ENCODE results near the gene ZNF181.

Gene ZNF181

GRCh38 chr19:34759218-34759917 is 25.3 kb downstream of the ZNF181 start:
- DNase-seq (ENCODE audit: low read depth): no peak

GRCh38 chr19:34766386-34766785 is 32.3 kb downstream of the ZNF181 start:
- no peak for DNase-seq (ENCODE audit: low read depth)

GRCh38 chr19:34767951-34768350 is 33.9 kb downstream of the ZNF181 start:
- no peak for DNase-seq (ENCODE audit: low read depth)

GRCh38 chr19:34772697-34773554 is 38.9 kb downstream of the ZNF181 start, which contains the start of gene ZNF599:
Gene ZNF599, minus strand, starts transcription at chr19:34773215. Its CDS starts 374 bp downstream, at chr19:34772841.
- DNase-seq (ENCODE audit: low read depth): peak; percentile 88

- DNase-seq (ENCODE audit: low read depth): no peak
Measured at GRCh38 chr19:34773555-34773864, 39.5 kb downstream of the ZNF181 start.

GRCh38 chr19:34774857-34775256 is 40.8 kb downstream of the ZNF181 start:
- DNase-seq (ENCODE audit: low read depth): no peak

- DNase-seq (ENCODE audit: low read depth): no peak
Measured at GRCh38 chr19:34778342-34778741, 44.3 kb downstream of the ZNF181 start.

- DNase-seq (ENCODE audit: low read depth): no peak
Measured at GRCh38 chr19:34779652-34780051, 45.6 kb downstream of the ZNF181 start.

GRCh38 chr19:34786236-34786635 is 52.2 kb downstream of the ZNF181 start:
- no peak for DNase-seq (ENCODE audit: low read depth)

GRCh38 chr19:34787059-34787824 is 53.2 kb downstream of the ZNF181 start:
- DNase-seq (ENCODE audit: low read depth): no peak

- DNase-seq (ENCODE audit: low read depth): no peak
Measured at GRCh38 chr19:34788074-34788473, 54.0 kb downstream of the ZNF181 start.

- DNase-seq (ENCODE audit: low read depth): no peak
Measured at GRCh38 chr19:34793565-34793964, 59.5 kb downstream of the ZNF181 start.

GRCh38 chr19:34794066-34794960 is 60.3 kb downstream of the ZNF181 start:
- DNase-seq (ENCODE audit: low read depth): no peak

All from activated T-cell treated with anti-CD3 and anti-CD28 coated beads for 48 hours (primary cell).